Measurements from ENCODE around the gene KBTBD3.

GRCh38 chr11:106092446-106092845 is 15.3 kb upstream of the KBTBD3 start:
- TF ChIP-seq CTCF (IDR thresholded peaks at IDR 0.05; ENCODE audit: insufficient read depth, low read length, poor library complexity, severe bottlenecking): no peak
- no peak for TF ChIP-seq EZH2phosphoT487 (conservative IDR thresholded peaks at IDR 0.05; ENCODE audit: low read length)
